HL-60 (cell line): Measurements from ENCODE around the gene SRGAP3.

ENCODE experiments used
- DNase-seq, 2 experiments: peaks; one replicate each; pipeline ENCODE4 v3.0.0-alpha.2; 2010 to 2020; ENCODE audit warnings: low read depth in 1 of 2, low spot score in 1 of 2
- H3K27ac ChIP-seq: fragments of 250-450 bp; sonication (Bioruptor Pico); replicated peaks from 2 replicates; pipeline ENCODE4 v1.5.1; 2020; ENCODE audit warnings: mild to moderate bottlenecking, moderate library complexity
- H3K27me3 ChIP-seq: fragments of 250-450 bp; sonication (Bioruptor Pico); 2 replicates; pipeline ENCODE4 v1.5.1; 2021; ENCODE audit warnings: mild to moderate bottlenecking, moderate library complexity; ENCODE audit not compliant: insufficient read depth, poor library complexity, severe bottlenecking
- H3K4me3 ChIP-seq: replicated peaks from 2 replicates; pipeline ENCODE4 v1.5.1; 2011; ENCODE audit warnings: mild to moderate bottlenecking, control low read depth, low read length; ENCODE audit not compliant: insufficient read depth
- GABPA ChIP-seq: IDR thresholded peaks from 2 replicates; pipeline ENCODE4 v1.6.1; 2012; ENCODE audit warnings: low read depth
- POLR2AphosphoS5 ChIP-seq: IDR thresholded peaks from 2 replicates; pipeline ENCODE4 v1.6.1; 2012; ENCODE audit warnings: low read depth
- SPI1 ChIP-seq: IDR thresholded peaks from 2 replicates; pipeline ENCODE4 v1.6.1; 2012; ENCODE audit warnings: low read depth, mild to moderate bottlenecking, borderline replicate concordance
- TF ChIP-seq, protein P1 (sequence below): IDR thresholded peaks from 2 replicates; pipeline ENCODE4 v1.6.1; 2012; ENCODE audit warnings: low read depth; ENCODE audit not compliant: insufficient replicate concordance
- TF ChIP-seq, protein P2 (sequence below): IDR thresholded peaks from one replicate; pipeline ENCODE4 v1.5.1; 2011; ENCODE audit warnings: low read length, control low read depth, inconsistent platforms; ENCODE audit not compliant: insufficient read depth

Gene SRGAP3

GRCh38 chr3:9066775-9067174 lies 182.7 kb downstream of the SRGAP3 start:
- no peak for DNase-seq
- no peaks in the 10 kb centered on the region for H3K27me3 ChIP-seq
- TF ChIP-seq POLR2AphosphoS5, result no peak
- TF ChIP-seq, protein P1, sequence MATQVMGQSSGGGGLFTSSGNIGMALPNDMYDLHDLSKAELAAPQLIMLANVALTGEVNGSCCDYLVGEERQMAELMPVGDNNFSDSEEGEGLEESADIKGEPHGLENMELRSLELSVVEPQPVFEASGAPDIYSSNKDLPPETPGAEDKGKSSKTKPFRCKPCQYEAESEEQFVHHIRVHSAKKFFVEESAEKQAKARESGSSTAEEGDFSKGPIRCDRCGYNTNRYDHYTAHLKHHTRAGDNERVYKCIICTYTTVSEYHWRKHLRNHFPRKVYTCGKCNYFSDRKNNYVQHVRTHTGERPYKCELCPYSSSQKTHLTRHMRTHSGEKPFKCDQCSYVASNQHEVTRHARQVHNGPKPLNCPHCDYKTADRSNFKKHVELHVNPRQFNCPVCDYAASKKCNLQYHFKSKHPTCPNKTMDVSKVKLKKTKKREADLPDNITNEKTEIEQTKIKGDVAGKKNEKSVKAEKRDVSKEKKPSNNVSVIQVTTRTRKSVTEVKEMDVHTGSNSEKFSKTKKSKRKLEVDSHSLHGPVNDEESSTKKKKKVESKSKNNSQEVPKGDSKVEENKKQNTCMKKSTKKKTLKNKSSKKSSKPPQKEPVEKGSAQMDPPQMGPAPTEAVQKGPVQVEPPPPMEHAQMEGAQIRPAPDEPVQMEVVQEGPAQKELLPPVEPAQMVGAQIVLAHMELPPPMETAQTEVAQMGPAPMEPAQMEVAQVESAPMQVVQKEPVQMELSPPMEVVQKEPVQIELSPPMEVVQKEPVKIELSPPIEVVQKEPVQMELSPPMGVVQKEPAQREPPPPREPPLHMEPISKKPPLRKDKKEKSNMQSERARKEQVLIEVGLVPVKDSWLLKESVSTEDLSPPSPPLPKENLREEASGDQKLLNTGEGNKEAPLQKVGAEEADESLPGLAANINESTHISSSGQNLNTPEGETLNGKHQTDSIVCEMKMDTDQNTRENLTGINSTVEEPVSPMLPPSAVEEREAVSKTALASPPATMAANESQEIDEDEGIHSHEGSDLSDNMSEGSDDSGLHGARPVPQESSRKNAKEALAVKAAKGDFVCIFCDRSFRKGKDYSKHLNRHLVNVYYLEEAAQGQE, result no peak
- TF ChIP-seq, protein P2, sequence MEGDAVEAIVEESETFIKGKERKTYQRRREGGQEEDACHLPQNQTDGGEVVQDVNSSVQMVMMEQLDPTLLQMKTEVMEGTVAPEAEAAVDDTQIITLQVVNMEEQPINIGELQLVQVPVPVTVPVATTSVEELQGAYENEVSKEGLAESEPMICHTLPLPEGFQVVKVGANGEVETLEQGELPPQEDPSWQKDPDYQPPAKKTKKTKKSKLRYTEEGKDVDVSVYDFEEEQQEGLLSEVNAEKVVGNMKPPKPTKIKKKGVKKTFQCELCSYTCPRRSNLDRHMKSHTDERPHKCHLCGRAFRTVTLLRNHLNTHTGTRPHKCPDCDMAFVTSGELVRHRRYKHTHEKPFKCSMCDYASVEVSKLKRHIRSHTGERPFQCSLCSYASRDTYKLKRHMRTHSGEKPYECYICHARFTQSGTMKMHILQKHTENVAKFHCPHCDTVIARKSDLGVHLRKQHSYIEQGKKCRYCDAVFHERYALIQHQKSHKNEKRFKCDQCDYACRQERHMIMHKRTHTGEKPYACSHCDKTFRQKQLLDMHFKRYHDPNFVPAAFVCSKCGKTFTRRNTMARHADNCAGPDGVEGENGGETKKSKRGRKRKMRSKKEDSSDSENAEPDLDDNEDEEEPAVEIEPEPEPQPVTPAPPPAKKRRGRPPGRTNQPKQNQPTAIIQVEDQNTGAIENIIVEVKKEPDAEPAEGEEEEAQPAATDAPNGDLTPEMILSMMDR, result no peak
- no peak for TF ChIP-seq GABPA
- TF ChIP-seq SPI1, result no peak
- H3K4me3 ChIP-seq, result no peak overlapping the region
- H3K27ac ChIP-seq, result no peak overlapping the region

- TF ChIP-seq SPI1, result no peak
- no peak for TF ChIP-seq GABPA
- TF ChIP-seq POLR2AphosphoS5, result no peak
- TF ChIP-seq, protein P2, result no peak
- TF ChIP-seq, protein P1, result no peak
- Histone ChIP-seq H3K27ac (no peak overlapping the region), H3K27me3 (no peaks in the 10 kb centered on the region), H3K4me3 (no peak overlapping the region)
- no peak for DNase-seq
Measured at GRCh38 chr3:9066141-9066540, 183.3 kb downstream of the SRGAP3 start.

GRCh38 chr3:9064850-9065249 lies 184.6 kb downstream of the SRGAP3 start:
- TF ChIP-seq SPI1 (no peak), POLR2AphosphoS5 (no peak), GABPA (no peak)
- TF ChIP-seq, protein P1, result no peak
- TF ChIP-seq, protein P2, result no peak
- no peaks in the 10 kb centered on the region for H3K27me3 ChIP-seq
- DNase-seq, result no peak
- H3K27ac ChIP-seq, result no peak overlapping the region
- no peak overlapping the region for H3K4me3 ChIP-seq
